Activated CD8-positive, alpha-beta memory T cell treated with anti-CD3 and anti-CD28 coated beads, Interleukin-2, amount 10 ng/mL, durations not matched to agents 7 days and 5 days (primary cell): Measurements from ENCODE around the gene NDC1. TPM values are rescaled to one million over a fixed set of nuclear protein-coding genes. Genes with fewer than 3 reads are reported as not detected.

Experiments
- ATAC-seq: fragments of 150-1000 bp; cut with Tn5 transposase; one replicate; pipeline ENCODE4 v1.10.0; 2021; ENCODE audit warnings: moderate library complexity
- CTCF ChIA-PET: fragments of 350-600 bp; sonication (Branson Sonifier 250); formaldehyde crosslinking; loops from one replicate; lab custom pipeline; 2021; ENCODE audit warnings: antibody characterized with exemption; lab: Charles Lee
- DNase-seq: peaks from one replicate; pipeline ENCODE4 v3.0.0-alpha.2; 2020
- H3K27ac Mint-ChIP-seq: one replicate; pipeline ENCODE4 v1.8.0; 2021; ENCODE audit warnings: mild to moderate bottlenecking, mixed read lengths
- H3K27me3 Mint-ChIP-seq: one replicate; pipeline ENCODE4 v1.8.0; 2021; ENCODE audit warnings: mixed read lengths
- H3K36me3 Mint-ChIP-seq: one replicate; pipeline ENCODE4 v1.8.0; 2021; ENCODE audit warnings: mild to moderate bottlenecking, mixed read lengths
- H3K4me1 Mint-ChIP-seq: one replicate; pipeline ENCODE4 v1.8.0; 2021; ENCODE audit warnings: mixed read lengths
- H3K4me3 Mint-ChIP-seq: one replicate; pipeline ENCODE4 v1.8.0; 2021; ENCODE audit warnings: mild to moderate bottlenecking, moderate library complexity, mixed read lengths
- H3K9me3 Mint-ChIP-seq: one replicate; pipeline ENCODE4 v1.8.0; 2022; ENCODE audit warnings: low read depth, mixed read lengths
- total RNA-seq, 2 experiments: library from RNA; stranded (reverse); gene quantifications; one replicate each; pipeline ENCODE4 v1.2.3, GENCODE V29; 2021

NDC1 gene
- total RNA-seq, 2 experiments from 2014 or later, result 26.1 to 35.5 TPM

DNA sequence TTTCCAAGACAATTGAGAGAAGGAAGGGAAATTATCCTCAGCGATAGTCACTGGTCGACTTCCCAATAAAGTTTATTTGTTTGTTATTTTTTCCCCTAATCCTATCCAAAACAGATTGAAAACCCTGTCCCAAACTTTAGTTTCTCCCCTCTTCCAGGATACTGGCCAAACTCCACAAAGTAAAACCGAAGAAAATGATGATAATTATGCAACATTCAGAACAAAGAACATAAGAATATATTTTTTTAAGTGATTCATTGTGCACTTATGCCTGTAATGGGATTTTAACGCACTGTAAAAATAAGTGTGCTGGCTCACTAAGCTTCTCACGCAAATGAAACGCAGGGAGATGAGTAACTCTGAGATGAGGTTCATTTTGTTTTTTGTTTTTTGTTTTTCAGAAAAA, 105.2 kb downstream of the NDC1 start:
- Mint-ChIP-seq H3K4me1 (no peaks in the 10 kb centered on the region), H3K36me3 (no peaks in the 10 kb centered on the region), H3K27me3 (peaks cover 67% of the 10 kb centered on the region), H3K4me3 (no peak overlapping the region), H3K27ac (no peak overlapping the region), H3K9me3 (no peaks in the 10 kb centered on the region)
- no peak for DNase-seq
- CTCF ChIA-PET, result no interaction called here
- no peak for ATAC-seq

DNA sequence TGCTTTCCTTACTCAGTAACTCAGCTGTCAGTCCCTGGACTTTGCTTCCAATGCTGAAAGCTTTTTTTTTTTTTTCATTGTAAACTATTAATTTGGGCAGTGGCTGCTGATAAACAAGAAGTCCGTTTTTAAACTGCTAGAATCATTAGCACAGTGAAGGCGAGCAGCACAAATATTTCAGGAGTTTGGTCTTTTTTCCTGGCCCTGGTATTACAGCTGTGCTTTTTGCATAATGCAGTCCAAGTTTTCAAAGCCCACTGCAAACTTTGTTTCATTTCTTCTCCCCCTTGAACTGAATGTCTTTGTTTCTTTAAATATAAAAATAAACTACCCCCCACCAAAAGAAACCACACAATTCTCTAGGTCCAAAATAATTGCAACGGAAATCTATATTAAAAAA, 105.7 kb downstream of the NDC1 start:
- no peak for DNase-seq
- H3K27ac Mint-ChIP-seq, result no peak overlapping the region
- H3K4me1 Mint-ChIP-seq, result no peaks in the 10 kb centered on the region
- no peak for ATAC-seq
- CTCF ChIA-PET, result no interaction called here
- H3K27me3 Mint-ChIP-seq, result peaks cover 65% of the 10 kb centered on the region
- H3K36me3 Mint-ChIP-seq, result no peaks in the 10 kb centered on the region
- H3K4me3 Mint-ChIP-seq, result no peak overlapping the region
- H3K9me3 Mint-ChIP-seq, result no peaks in the 10 kb centered on the region

DNA sequence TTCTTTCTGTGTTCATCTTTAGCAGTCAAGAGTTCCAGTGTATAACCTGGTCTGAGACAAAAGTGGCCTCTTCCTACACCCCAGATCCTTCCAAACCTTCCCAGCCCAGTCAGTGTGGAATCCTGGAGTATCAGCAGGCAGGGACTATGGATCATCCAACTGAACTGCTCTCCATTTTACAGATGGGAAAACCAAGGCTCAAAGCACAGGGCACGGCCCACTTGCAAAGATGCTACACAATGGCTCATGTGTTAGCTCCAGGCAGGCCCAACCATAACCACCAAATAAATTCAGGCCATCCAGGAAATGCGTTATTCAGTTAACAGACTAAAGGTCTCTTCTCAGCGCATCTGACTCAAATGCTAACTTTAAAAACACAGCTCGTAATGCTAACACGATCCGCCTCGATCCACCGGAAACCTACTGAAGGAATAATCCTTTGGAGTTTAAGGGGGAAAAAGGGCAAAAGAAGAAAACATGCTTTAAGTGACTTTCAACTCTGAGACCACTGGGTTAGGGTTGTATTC, 106.3 kb downstream of the NDC1 start:
- ATAC-seq, result no peak
- CTCF ChIA-PET, result no interaction called here
- Mint-ChIP-seq H3K36me3 (no peaks in the 10 kb centered on the region), H3K4me1 (no peaks in the 10 kb centered on the region), H3K27ac (no peak overlapping the region), H3K27me3 (peaks cover 59% of the 10 kb centered on the region), H3K4me3 (no peak overlapping the region), H3K9me3 (no peaks in the 10 kb centered on the region)
- no peak for DNase-seq

DNA sequence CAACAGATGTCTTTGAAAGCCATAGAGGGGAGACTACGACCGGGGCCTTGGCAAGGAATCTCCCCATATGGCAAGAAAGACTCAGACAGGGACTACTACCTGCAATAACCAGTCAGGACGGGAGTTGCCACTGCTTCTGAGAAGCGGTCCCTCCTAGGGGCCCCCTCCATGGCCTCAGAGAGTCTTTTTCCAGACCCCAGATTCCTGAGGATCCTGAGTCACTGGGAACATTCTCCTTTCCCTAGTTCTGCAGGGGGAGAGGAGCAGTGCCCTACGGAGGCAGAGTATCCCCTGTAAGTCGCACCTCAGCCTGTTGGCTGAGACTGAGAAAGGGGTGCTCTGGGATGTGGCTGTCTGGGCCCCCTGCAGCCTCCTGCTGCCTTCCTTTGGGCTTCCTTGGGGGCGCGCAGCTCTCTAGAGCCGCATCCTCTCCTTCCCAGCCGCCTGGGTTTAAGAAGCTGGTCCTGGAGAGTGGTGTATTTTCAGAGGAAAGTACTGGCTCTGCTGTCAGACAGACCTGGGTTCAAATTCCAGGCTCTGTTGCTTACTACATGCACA, 107.0 kb downstream of the NDC1 start:
- H3K36me3 Mint-ChIP-seq, result no peaks in the 10 kb centered on the region
- H3K4me3 Mint-ChIP-seq, result no peak overlapping the region
- ATAC-seq, result no peak
- no peaks in the 10 kb centered on the region for H3K9me3 Mint-ChIP-seq
- H3K27me3 Mint-ChIP-seq, result peaks cover 52% of the 10 kb centered on the region
- no peak for DNase-seq
- no peak overlapping the region for H3K27ac Mint-ChIP-seq
- H3K4me1 Mint-ChIP-seq, result no peaks in the 10 kb centered on the region
- CTCF ChIA-PET, result no interaction called here

DNA sequence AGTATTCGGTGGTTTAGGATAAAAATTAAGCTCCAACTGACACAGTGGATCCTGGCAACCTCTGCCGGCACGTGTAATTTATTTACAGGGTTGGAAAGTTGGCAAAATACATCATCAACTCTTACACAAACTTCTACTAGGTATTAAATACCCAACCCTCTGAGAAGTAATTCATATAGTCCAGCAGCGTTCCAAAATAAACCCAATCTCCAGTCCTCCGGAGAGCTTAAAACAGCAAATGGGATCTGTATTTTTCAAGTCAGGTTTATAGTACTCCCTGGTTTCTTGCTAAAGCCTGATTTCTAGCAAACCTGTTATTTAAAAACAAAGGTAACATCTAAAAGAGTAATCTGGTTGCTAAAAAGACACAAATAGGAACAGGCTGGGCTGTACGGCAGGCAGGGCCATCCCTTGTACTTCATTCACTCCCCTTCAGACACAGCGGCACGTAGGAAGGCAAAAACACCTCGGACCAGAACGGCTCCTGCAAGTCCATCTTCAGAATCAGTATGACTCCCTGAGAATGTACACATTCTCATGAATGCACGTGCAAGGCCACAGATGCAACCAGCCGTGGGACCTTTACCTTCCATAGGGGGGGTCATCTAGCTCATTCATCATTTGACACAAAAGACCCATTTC, 107.8 kb downstream of the NDC1 start:
- Mint-ChIP-seq H3K27ac (no peak overlapping the region), H3K27me3 (peaks cover 44% of the 10 kb centered on the region), H3K9me3 (no peaks in the 10 kb centered on the region), H3K4me3 (no peak overlapping the region), H3K36me3 (no peaks in the 10 kb centered on the region), H3K4me1 (no peaks in the 10 kb centered on the region)
- DNase-seq (no peak), ATAC-seq (no peak)
- CTCF ChIA-PET, result no interaction called here

DNA sequence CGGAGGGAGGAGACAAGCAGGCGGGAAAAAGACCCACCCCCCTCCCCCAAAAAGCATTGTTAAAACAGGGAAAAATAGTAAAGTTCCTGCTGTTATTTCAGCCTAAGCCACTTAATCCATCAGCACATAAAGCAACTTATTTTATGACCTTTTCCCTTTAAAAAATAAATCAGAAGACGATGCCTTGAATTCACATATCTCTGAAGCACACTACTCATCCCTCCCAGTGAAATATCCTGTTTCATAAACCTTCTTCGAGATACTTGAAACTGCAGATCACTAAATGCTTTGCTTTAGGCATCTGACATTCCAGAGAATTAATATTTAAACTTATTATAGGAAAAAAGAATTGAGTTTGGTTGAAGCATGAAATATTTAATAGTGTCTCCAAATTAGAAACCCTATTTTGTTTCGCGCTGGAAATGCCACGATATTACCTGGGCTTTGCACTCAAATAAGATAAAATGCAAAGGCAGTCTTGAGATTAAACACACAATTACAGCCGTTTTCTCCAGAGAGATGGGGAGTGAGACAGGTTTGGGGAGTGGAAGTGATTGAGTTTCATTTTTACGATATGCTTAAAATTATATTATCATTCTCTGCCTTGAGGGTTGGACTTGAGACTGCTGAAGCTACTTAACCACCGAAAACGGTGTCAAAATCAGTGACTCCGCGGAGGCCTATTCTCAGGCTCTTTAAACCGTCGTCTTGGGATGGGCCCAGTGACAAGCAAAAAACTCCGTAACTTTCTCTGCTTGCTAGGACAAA, 108.5 kb downstream of the NDC1 start:
- no peaks in the 10 kb centered on the region for H3K4me1 Mint-ChIP-seq
- no peak overlapping the region for H3K4me3 Mint-ChIP-seq
- no peaks in the 10 kb centered on the region for H3K9me3 Mint-ChIP-seq
- CTCF ChIA-PET, result no interaction called here
- no peaks in the 10 kb centered on the region for H3K36me3 Mint-ChIP-seq
- DNase-seq (no peak), ATAC-seq (no peak)
- peaks cover 40% of the 10 kb centered on the region for H3K27me3 Mint-ChIP-seq
- no peak overlapping the region for H3K27ac Mint-ChIP-seq

DNA sequence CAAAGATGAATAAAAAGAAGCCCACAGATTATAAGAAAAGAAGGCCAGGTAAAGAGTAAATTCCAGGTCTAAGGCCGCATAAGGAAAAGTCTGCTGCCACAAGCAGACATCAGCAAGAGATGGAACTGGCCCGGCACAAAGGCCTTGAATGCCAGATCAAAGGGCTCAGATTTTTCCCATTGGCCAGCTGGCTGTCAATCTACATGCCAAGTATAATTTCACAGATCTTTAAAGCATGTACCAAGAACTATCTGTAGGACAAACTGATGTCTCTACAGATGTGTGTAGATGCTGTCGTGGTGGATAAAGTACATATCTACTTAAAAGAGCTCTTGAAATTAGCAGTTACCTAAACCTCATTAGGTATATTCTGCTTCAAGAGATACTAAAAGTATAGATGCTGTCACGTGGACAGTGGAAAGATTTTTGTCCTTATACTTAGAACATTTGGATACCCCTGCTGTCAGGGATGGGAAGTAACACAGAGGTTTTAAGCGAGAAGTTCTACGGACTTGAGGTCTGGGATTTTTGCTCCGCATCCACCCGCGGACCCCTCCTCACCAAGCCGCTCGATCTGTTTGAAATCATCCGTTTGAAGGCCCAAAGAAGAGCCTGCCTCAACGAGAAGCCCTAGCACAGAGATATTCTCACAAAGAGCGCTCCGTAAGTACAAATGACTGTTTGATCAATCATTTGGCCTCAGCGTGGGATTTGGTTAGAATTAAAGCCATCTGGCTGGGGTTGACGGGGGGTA, 109.2 kb downstream of the NDC1 start:
- H3K27me3 Mint-ChIP-seq, result peaks cover 34% of the 10 kb centered on the region
- CTCF ChIA-PET, result interaction anchor here (1.3 kb wide), 1 partner anchor 25 kb away, joined by 3 read pairs; no protein-coding TSS in a partner anchor
- ATAC-seq (no peak), DNase-seq (no peak)
- H3K27ac Mint-ChIP-seq, result no peak overlapping the region
- no peaks in the 10 kb centered on the region for H3K9me3 Mint-ChIP-seq
- no peaks in the 10 kb centered on the region for H3K36me3 Mint-ChIP-seq
- no peaks in the 10 kb centered on the region for H3K4me1 Mint-ChIP-seq
- no peak overlapping the region for H3K4me3 Mint-ChIP-seq

DNA sequence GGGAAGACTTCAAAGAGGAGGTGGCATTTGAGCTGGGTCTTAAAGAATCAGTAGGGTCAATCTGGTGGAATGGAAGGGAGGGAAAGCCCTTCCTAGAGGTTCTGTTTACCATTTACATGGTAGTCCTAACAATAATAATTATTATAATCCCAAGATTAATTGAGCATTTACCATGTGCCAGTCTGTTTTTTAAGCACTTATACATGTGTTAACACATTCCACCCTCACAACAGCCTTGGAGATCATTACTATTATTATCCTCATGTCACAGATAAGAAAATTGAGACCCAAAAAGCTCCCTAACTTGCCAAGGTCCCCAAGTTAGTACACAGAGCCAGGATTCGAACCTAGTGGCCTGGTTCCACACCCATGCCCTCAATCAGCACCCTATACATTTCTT, 109.9 kb downstream of the NDC1 start:
- CTCF ChIA-PET, result interaction anchor here (1.3 kb wide), 1 partner anchor 26 kb away, joined by 3 read pairs; no protein-coding TSS in a partner anchor
- H3K27ac Mint-ChIP-seq, result no peak overlapping the region
- ATAC-seq (no peak), DNase-seq (no peak)
- no peaks in the 10 kb centered on the region for H3K9me3 Mint-ChIP-seq
- no peak overlapping the region for H3K4me3 Mint-ChIP-seq
- peaks cover 28% of the 10 kb centered on the region for H3K27me3 Mint-ChIP-seq
- H3K4me1 Mint-ChIP-seq, result no peaks in the 10 kb centered on the region
- H3K36me3 Mint-ChIP-seq, result no peaks in the 10 kb centered on the region

DNA sequence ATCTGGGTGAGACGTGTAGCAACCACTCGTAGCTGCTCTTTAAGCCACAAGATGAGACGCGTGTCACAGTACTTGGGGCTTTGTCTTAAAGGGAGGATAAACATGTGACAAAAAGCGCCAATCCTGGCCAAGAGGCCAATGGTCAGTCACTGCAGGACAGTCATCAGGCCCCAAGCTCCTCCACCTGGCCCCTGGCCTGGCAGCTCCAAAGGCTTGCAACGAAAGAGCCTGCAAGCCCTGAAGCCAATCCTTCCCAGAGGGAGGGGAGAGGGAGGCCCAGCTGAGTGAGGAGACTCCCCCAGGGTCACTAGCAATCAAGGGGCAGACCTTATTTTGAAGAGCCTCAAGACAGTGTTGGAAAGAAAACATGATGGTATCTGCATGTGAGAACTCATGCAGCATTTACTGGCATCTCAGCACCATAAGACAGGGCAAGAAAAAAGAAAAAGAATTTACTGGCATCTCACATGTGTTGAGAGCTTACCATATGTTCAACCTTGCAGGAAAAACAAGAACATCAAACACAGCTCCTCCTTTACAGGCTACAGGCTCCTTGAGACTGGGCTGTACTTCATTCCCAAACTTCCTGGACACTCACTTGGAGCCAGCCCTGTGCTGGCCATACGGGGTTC, 110.5 kb downstream of the NDC1 start:
- Mint-ChIP-seq H3K27me3 (peaks cover 22% of the 10 kb centered on the region), H3K36me3 (no peaks in the 10 kb centered on the region)
- ATAC-seq, result no peak

DNA sequence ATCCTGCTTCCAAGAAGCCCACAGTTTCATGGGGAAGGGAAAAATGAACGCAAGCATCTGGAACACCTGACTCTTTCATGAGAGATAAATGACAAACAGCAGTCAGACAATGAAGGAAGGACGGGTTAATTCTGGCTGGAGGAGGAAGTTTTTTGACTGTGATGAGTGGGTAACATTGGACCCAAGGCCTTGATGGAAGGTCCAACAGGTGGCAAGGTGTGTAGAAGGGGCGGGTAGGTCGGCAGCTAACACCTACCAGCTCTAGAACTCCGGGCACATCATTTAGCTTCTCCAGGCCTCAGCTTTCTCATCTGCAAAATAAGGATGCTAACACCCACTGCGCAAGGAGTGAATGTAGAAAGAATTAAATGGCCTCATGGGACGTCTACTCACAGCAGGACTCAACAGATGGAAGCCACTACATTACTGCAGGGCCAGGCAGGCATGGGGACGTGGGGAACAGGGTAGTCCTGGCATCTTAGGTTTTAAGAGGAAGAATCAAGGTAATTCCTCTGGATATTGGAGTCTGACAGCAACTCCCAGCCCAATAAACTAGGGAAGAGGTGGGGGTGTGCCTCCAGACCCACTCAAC, 112.0 kb downstream of the NDC1 start:
- no peaks in the 10 kb centered on the region for H3K9me3 Mint-ChIP-seq
- CTCF ChIA-PET, result no interaction called here
- ATAC-seq (no peak), DNase-seq (no peak)
- H3K4me1 Mint-ChIP-seq, result no peaks in the 10 kb centered on the region
- H3K27me3 Mint-ChIP-seq, result peaks cover 10% of the 10 kb centered on the region
- no peaks in the 10 kb centered on the region for H3K36me3 Mint-ChIP-seq
- H3K4me3 Mint-ChIP-seq, result no peak overlapping the region
- H3K27ac Mint-ChIP-seq, result no peak overlapping the region

More for the DNA sequence above, 110.5 kb downstream of the NDC1 start:
- DNase-seq, result no peak
- H3K4me1 Mint-ChIP-seq, result no peaks in the 10 kb centered on the region
- H3K9me3 Mint-ChIP-seq, result no peaks in the 10 kb centered on the region
- no peak overlapping the region for H3K4me3 Mint-ChIP-seq
- no peak overlapping the region for H3K27ac Mint-ChIP-seq
- CTCF ChIA-PET, result interaction anchor here (1.3 kb wide), 1 partner anchor 27 kb away, joined by 3 read pairs; no protein-coding TSS in a partner anchor

DNA sequence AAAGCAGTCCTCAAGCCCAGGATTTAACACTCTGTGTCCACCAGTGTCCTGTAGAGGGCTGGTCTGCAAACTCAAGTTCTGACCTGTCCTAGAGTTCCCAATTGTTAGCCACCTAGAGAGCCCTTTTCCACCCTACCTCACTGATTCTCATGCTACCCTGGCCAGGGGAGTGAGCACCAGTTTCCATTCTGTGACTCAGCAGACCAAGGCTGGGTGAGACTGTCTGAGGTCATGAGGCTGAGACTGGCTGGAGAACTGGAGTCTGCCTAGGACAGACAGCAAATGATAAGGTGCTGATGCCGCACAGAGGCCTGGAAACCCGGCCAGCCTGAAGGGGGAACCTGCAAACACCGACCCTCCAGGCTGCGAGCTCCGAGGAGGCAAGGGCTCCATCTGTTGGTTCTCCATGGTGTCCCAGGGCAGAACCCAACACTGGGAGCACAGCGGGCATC, 112.8 kb downstream of the NDC1 start:
- Mint-ChIP-seq H3K4me3 (no peak overlapping the region), H3K4me1 (no peaks in the 10 kb centered on the region), H3K27me3 (peaks cover 8% of the 10 kb centered on the region), H3K36me3 (no peaks in the 10 kb centered on the region), H3K9me3 (no peaks in the 10 kb centered on the region), H3K27ac (no peak overlapping the region)
- DNase-seq, result no peak
- CTCF ChIA-PET, result no interaction called here
- no peak for ATAC-seq

DNA sequence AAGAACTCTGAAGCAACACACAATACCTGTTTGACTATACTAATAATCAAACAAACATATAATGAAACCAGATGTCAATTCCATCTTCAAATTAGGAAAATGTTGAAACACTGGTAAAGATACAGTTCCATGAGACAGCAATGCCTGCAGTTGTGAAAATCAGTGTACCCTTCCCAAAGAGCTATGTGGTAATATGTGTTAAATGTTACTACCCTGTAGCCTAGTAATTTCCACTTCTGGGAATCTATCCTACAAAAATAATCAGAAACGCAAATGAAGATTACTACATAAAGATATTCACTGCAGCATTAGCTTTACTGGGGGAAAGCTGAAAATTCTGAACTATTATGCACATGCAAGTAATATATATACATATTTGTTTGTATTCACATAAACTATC, 116.1 kb downstream of the NDC1 start:
- Mint-ChIP-seq H3K4me1 (no peaks in the 10 kb centered on the region), H3K4me3 (no peak overlapping the region), H3K27ac (no peak overlapping the region), H3K36me3 (no peaks in the 10 kb centered on the region), H3K27me3 (peaks cover 10% of the 10 kb centered on the region), H3K9me3 (no peaks in the 10 kb centered on the region)
- DNase-seq (no peak), ATAC-seq (no peak)
- CTCF ChIA-PET, result interaction anchor here (1.0 kb wide), 1 partner anchor 32 kb away, joined by 3 read pairs; no protein-coding TSS in a partner anchor
